ENCODE measurements around the gene ACAP1. TPM values are rescaled to one million over a fixed set of nuclear protein-coding genes. Genes with fewer than 3 reads are reported as not detected.

ACAP1 gene
- total and polyA plus RNA-seq, 3 donors from 2014 or later: 12.6 to 140 (median 95.2) TPM

DNA sequence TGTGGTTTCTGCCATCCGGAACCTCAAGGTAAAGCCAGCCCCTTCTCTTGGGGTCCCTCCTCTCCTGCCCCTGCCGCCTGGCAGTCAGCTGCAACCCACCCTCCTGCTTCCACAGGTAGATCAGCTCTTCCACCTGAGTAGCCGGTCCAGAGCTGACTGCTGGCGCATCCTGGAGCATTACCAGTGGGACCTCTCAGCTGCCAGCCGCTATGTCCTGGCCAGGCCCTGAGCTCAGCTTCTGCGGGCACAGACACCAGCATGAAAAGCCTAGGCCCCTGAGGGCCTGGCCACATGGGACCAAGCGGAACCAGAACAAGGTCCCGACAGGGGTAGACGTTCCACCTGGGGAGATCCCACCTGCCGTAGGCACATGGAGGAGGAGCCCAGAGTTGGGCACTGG is 52.5 kb downstream of the ACAP1 start:
- H3K4me1 ChIP-seq: peaks cover 13% of the 10 kb centered on the region
- no peaks in the 10 kb centered on the region for H3K36me3 ChIP-seq (ENCODE audit: low read depth, missing control alignments)
- no peak for TF ChIP-seq POLR2A (IDR thresholded peaks at IDR 0.05)
- TF ChIP-seq, protein P1, sequence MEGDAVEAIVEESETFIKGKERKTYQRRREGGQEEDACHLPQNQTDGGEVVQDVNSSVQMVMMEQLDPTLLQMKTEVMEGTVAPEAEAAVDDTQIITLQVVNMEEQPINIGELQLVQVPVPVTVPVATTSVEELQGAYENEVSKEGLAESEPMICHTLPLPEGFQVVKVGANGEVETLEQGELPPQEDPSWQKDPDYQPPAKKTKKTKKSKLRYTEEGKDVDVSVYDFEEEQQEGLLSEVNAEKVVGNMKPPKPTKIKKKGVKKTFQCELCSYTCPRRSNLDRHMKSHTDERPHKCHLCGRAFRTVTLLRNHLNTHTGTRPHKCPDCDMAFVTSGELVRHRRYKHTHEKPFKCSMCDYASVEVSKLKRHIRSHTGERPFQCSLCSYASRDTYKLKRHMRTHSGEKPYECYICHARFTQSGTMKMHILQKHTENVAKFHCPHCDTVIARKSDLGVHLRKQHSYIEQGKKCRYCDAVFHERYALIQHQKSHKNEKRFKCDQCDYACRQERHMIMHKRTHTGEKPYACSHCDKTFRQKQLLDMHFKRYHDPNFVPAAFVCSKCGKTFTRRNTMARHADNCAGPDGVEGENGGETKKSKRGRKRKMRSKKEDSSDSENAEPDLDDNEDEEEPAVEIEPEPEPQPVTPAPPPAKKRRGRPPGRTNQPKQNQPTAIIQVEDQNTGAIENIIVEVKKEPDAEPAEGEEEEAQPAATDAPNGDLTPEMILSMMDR (IDR thresholded peaks at IDR 0.05): no peak
- no peaks in the 10 kb centered on the region for H3K9me3 ChIP-seq
- intact Hi-C loops (cut with DNase I; ENCODE audit: low total_unique reads): no loop called here
- WGBS, 2 donors: 98% methylated on average over 10 of the region's 10 CpGs; no CpG with 5 or more reads in 1 of the 2 donors
- no peak overlapping the region for H3K27ac ChIP-seq
- no peak overlapping the region for H3K4me3 ChIP-seq
- no peaks in the 10 kb centered on the region for H3K27me3 ChIP-seq
- no peak for DNase-seq

DNA sequence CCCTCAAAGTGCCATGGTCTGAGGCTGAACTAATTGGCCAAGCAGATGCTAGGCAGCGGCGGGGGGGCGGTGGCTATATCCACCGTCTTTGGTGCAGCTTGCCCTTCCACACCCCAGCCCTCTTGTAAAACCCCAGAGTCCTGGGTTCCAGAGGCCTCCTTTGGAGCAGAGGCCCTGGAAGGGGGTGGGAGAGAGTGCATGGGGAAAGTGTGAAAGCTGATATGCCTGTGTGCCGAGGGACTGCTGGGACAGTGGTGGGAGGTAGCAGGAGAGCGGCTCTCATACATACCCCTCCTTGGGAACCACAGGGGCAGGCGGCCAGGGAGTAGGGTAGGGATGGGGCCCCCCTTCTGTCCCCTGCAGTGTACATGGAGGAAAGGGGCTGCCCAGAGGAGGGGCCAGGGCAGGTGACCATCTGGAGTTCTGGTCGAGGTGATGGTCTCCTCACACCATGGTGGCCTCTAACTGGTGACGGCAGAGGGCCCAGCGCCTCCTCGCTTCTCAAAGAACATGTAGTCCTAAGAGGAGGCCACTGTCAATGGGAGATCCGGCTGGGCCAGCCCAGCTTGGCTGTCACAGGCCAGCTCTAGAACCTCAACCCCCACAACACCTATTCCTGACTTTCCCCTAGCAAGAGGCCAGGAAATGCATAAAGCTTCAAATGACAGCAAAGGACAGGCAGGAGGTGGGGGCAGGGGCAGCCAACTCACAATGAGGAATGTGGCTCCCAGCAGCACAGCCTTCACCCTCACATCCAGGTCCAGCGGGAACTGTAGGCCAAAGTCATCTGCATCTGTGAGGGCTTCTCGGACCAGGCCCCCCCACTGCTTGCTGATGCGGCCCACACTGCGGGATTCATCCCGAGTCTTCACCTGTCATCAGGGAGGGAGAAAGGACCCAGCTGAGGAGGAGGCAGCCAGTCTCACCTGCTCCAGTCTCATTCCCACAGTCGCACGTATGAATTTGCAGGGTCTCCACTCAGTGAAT is 53.9 kb downstream of the ACAP1 start:
- no peaks in the 10 kb centered on the region for H3K36me3 ChIP-seq (ENCODE audit: low read depth, missing control alignments)
- H3K4me1 ChIP-seq: peaks cover 13% of the 10 kb centered on the region
- no peak for TF ChIP-seq POLR2A (IDR thresholded peaks at IDR 0.05)
- TF ChIP-seq, protein P1 (IDR thresholded peaks at IDR 0.05): no peak
- H3K9me3 ChIP-seq: no peaks in the 10 kb centered on the region
- DNase-seq: no peak
- no peak overlapping the region for H3K27ac ChIP-seq
- intact Hi-C loops (cut with DNase I; ENCODE audit: low total_unique reads): no loop called here
- 83 to 85% methylated on average over 11 to 19 of the region's 19 CpGs for WGBS, 2 donors
- H3K27me3 ChIP-seq: no peaks in the 10 kb centered on the region
- H3K4me3 ChIP-seq: no peak overlapping the region

DNA sequence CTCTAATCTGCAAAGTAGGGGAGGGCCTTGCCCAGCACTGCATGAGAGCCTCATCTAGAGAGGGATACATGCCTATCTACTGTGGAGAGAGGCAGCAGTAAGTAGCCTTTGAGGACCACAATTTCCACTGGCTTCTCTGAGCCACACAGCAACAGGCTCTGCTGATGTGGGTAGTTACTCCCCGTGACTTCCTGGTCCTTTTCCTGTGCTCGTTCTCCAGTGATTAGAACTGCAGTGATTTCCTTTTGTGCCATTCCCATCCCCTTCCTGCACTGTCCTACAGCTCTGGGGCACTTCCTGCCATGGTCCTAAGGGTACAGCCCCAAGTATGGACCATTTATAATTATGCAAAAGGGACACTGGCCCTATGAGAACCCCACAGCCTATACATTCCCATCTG is 55.0 kb downstream of the ACAP1 start:
- Histone ChIP-seq H3K4me3 (no peak overlapping the region), H3K4me1 (peaks cover 15% of the 10 kb centered on the region), H3K27me3 (no peaks in the 10 kb centered on the region), H3K36me3 (ENCODE audit: low read depth, missing control alignments) (no peaks in the 10 kb centered on the region), H3K9me3 (no peaks in the 10 kb centered on the region), H3K27ac (no peak overlapping the region)
- intact Hi-C loops (cut with DNase I; ENCODE audit: low total_unique reads): no loop called here
- DNase-seq: no peak
- TF ChIP-seq, protein P1 (IDR thresholded peaks at IDR 0.05): no peak
- TF ChIP-seq POLR2A (IDR thresholded peaks at IDR 0.05): no peak
- 72 to 84% methylated on average over 2 of the region's 2 CpGs for WGBS, 2 donors

DNA sequence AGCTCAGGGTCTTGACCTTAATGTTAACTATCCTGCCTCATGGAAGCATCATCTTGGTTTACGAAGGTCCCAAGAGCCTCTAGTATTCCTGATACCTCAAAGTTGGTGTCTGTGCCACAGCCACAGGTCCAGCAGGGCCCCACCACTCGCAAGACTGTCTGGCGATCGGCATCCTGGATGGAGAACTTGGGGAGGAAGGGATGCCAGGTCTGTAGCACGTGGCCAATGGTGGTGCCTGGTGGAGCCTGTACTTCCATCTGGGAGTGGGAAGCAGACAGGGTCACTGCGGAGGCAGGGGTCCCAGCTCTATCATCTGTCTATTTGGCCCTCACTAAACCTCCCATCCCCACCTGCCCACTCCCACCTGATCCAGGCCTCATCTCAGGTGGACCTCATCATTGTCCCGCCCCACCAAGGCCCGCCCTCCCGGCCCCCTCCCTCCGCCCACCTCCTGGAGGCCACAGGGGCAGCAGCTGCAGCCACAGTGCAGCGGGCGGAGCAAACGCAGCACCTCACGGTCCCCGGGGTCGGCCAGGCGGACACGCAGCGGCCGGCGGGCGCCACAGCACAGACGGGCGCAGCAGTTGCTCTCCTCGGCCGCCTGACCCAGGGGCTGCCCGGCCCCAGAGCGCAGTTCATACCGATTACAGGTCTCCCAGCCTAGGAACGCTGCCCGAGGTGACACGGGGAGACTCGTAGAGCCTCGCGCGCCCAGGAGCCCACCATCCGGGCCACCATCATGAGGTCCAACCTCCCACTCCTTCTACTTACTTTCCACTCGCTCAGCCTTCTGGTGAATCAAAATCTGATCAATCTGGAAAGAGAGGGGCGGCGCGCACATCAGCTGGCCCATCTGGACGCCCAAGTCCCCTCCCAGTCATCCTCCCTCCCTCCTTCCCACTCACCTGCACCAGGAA is 56.6 kb downstream of the ACAP1 start:
- TF ChIP-seq POLR2A (IDR thresholded peaks at IDR 0.05): no peak
- TF ChIP-seq, protein P1 (IDR thresholded peaks at IDR 0.05): no peak
- intact Hi-C loops (cut with DNase I; ENCODE audit: low total_unique reads): no loop called here
- WGBS, 2 donors: 62 to 68% methylated on average over 14 to 42 of the region's 42 CpGs
- Histone ChIP-seq H3K36me3 (ENCODE audit: low read depth, missing control alignments) (no peaks in the 10 kb centered on the region), H3K4me3 (no peak overlapping the region), H3K9me3 (no peaks in the 10 kb centered on the region), H3K4me1 (peaks cover 15% of the 10 kb centered on the region), H3K27ac (no peak overlapping the region), H3K27me3 (no peaks in the 10 kb centered on the region)
- no peak for DNase-seq

Data from testis (tissue), 3 donors.